Natural killer cell (primary cell): Measurements from ENCODE around the gene TPO. TPM values are rescaled to one million over a fixed set of nuclear protein-coding genes. Genes with fewer than 3 reads are reported as not detected.

Experiments used
- ATAC-seq, 3 donors: fragments of 150-1000 bp in 2 of 3; fragments of 200-7000 bp in 1 of 3; cut with Tn5 transposase; 1 replicate in 1 of 3; 2 replicates in 2 of 3; pipeline ENCODE4 v1.10.0; 2021; ENCODE audit warnings: mild to moderate bottlenecking in 2 of 3, moderate library complexity in 2 of 3
- DNase-seq, 2 donors: peaks; one replicate each; pipeline versions ENCODE4 v3.0.0 to v3.0.0-alpha.2; 2013 to 2021; ENCODE audit warnings: mixed read lengths in 1 of 2
- H3K27ac ChIP-seq: one replicate; pipeline ENCODE4 v1.5.1; 2013; ENCODE audit warnings: mild to moderate bottlenecking, low read length
- H3K27me3 ChIP-seq: one replicate; pipeline ENCODE4 v1.6.1; 2013; ENCODE audit warnings: low read length; ENCODE audit not compliant: control insufficient read depth, insufficient read depth
- H3K36me3 ChIP-seq: one replicate; pipeline ENCODE4 v1.6.1; 2013; ENCODE audit warnings: low read length; ENCODE audit not compliant: control insufficient read depth, insufficient read depth
- H3K4me1 ChIP-seq: one replicate; pipeline ENCODE4 v1.6.1; 2013; ENCODE audit warnings: low read length; ENCODE audit not compliant: control insufficient read depth, insufficient read depth
- H3K4me3 ChIP-seq: one replicate; pipeline ENCODE4 v1.5.1; 2013; ENCODE audit warnings: low read length
- H3K9me3 ChIP-seq: one replicate; pipeline ENCODE4 v1.6.1; 2013; ENCODE audit warnings: low read length; ENCODE audit not compliant: control insufficient read depth, insufficient read depth
- H3K27ac Mint-ChIP-seq, 2 donors: one replicate each; pipeline ENCODE4 v1.8.0; 2022; ENCODE audit warnings: mild to moderate bottlenecking in 2 of 2, mixed read lengths in 2 of 2, moderate library complexity in 1 of 2
- H3K27me3 Mint-ChIP-seq, 2 donors: one replicate each; pipeline ENCODE4 v1.8.0; 2022; ENCODE audit warnings: low read depth in 2 of 2, mixed read lengths in 2 of 2
- H3K36me3 Mint-ChIP-seq: one replicate; pipeline ENCODE4 v1.8.0; 2022; ENCODE audit warnings: mixed read lengths
- H3K4me1 Mint-ChIP-seq, 2 donors: one replicate each; pipeline ENCODE4 v1.8.0; 2022; ENCODE audit warnings: mixed read lengths in 2 of 2
- H3K4me3 Mint-ChIP-seq: one replicate; pipeline ENCODE4 v1.8.0; 2022; ENCODE audit warnings: mild to moderate bottlenecking, moderate library complexity, mixed read lengths
- H3K9me3 Mint-ChIP-seq, 2 donors: one replicate each; pipeline ENCODE4 v1.8.0; 2022; ENCODE audit warnings: mixed read lengths in 2 of 2
- CTCF ChIP-seq: fragments of 200-600 bp; IDR thresholded peaks from one replicate; pipeline ENCODE4 v1.8.0; 2022; ENCODE audit warnings: antibody characterized with exemption
- WGBS: methylation state at CpG from one replicate; pipeline ENCODE4 v1.1.7; 2013; ENCODE audit warnings: missing lambda C conversion rate; ENCODE audit not compliant: insufficient coverage; 5-methylcytosine and 5-hydroxymethylcytosine counted together
- intact Hi-C: fragments of 100-400 bp; cut with micrococcal nuclease; formaldehyde crosslinking; loops from one replicate; pipeline ENCODE4 v1.14.2; 2022
- total RNA-seq, 4 donors: library from RNA; stranded (reverse); fragments of 120-200 nt in 1 of 4; gene quantifications; one replicate each; pipeline versions ENCODE4 v1.2.3 to v1.2.4, GENCODE V29; 2013 to 2022

Gene TPO
- total RNA-seq, 3 donors from 2014 or later (not counting 1 experiment from before 2014, with no cell fraction given), result not detected

- Histone ChIP-seq H3K27me3 (no peaks in the 10 kb centered on the region), H3K9me3 (no peaks in the 10 kb centered on the region), H3K27ac (no peak overlapping the region), H3K4me1 (no peaks in the 10 kb centered on the region), H3K4me3 (no peak overlapping the region), H3K36me3 (no peaks in the 10 kb centered on the region)
- Mint-ChIP-seq H3K27ac (no peak overlapping the region), H3K9me3 (no peaks in the 10 kb centered on the region), H3K4me1 (no peaks in the 10 kb centered on the region), H3K27me3 (peaks cover 0 to 7% of the 10 kb centered on the region in 2 donors), H3K36me3 (no peaks in the 10 kb centered on the region), H3K4me3 (no peak overlapping the region)
- DNase-seq (no peak), ATAC-seq (no peak)
- intact Hi-C loops, result no loop called here
- 68% methylated on average over 8 of the region's 11 CpGs for WGBS
- no peak for TF ChIP-seq CTCF
Measured at GRCh38 chr2:1460851-1461418, 47.7 kb downstream of the TPO start.

GRCh38 chr2:1461507-1462390 lies 48.5 kb downstream of the TPO start:
- ATAC-seq (no peak), DNase-seq (no peak)
- no peaks in the 10 kb centered on the region for H3K4me1 Mint-ChIP-seq
- intact Hi-C loops, result no loop called here
- TF ChIP-seq CTCF, result no peak
- Histone ChIP-seq H3K4me3 (no peak overlapping the region), H3K27ac (no peak overlapping the region), H3K36me3 (no peaks in the 10 kb centered on the region), H3K4me1 (no peaks in the 10 kb centered on the region), H3K27me3 (no peaks in the 10 kb centered on the region), H3K9me3 (no peaks in the 10 kb centered on the region)
- H3K4me3 Mint-ChIP-seq, result no peak overlapping the region
- H3K9me3 Mint-ChIP-seq, result peaks cover 0 to under 1% of the 10 kb centered on the region in 2 donors
- H3K27me3 Mint-ChIP-seq, result peaks cover 2 to 7% of the 10 kb centered on the region in 2 donors
- no peak overlapping the region for H3K27ac Mint-ChIP-seq
- no peaks in the 10 kb centered on the region for H3K36me3 Mint-ChIP-seq
- WGBS, result 73% methylated on average over 28 of the region's 28 CpGs

- Histone ChIP-seq H3K4me1 (no peaks in the 10 kb centered on the region), H3K27me3 (no peaks in the 10 kb centered on the region), H3K36me3 (no peaks in the 10 kb centered on the region), H3K4me3 (no peak overlapping the region), H3K27ac (no peak overlapping the region), H3K9me3 (no peaks in the 10 kb centered on the region)
- no peak for TF ChIP-seq CTCF
- no peak overlapping the region for H3K4me3 Mint-ChIP-seq
- H3K9me3 Mint-ChIP-seq, result peaks cover 0 to 2% of the 10 kb centered on the region in 2 donors
- H3K27ac Mint-ChIP-seq, result no peak overlapping the region
- WGBS, result 81% methylated on average over 4 of the region's 4 CpGs
- DNase-seq (no peak), ATAC-seq (no peak)
- no peaks in the 10 kb centered on the region for H3K4me1 Mint-ChIP-seq
- no peaks in the 10 kb centered on the region for H3K36me3 Mint-ChIP-seq
- intact Hi-C loops, result no loop called here
- H3K27me3 Mint-ChIP-seq, result peaks cover 3 to 7% of the 10 kb centered on the region in 2 donors
Measured at GRCh38 chr2:1462994-1463393, 49.7 kb downstream of the TPO start.
